Midbrain (tissue), 1 donor: ENCODE data around the gene ARL5A.

Experiments
- DNase-seq: peaks from one replicate; lab custom pipeline; 2025; lab: John Stamatoyannopoulos, UW

The ARL5A gene

DNA sequence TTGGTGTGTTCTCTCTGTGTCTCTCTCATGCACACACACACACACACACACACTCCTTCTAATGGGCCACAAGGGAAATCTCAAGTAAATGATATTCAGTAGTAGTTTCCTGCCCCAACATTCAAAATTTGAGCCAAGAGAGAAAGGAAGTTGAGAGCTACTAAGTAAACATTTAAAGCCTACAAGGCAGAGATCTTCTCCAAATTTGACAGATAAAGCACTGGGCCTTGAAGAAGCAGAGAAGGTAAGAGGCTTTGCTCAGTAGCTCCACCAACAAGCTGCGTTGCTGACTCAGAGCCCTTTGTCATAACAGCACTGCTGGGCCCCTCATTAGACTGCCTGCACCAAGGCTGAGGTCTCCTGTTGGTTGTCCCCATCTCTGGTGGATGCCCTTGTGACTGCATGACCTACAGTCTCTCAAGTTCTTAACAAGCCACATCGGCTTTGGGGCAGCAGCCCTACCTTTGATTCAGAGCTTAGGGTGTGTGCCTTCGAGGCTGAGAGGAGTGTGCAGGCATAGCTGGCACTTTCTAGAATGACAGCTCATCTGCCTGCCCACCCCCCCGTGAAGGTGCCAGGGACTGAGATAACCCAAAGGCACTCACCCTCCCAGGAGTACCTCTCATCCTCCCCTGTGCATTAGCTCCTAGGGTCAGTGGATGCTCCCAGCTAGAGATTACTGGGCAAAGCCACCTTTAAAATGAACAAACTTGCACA is 61.6 kb downstream of the ARL5A start:
- DNase-seq = no peak

DNA sequence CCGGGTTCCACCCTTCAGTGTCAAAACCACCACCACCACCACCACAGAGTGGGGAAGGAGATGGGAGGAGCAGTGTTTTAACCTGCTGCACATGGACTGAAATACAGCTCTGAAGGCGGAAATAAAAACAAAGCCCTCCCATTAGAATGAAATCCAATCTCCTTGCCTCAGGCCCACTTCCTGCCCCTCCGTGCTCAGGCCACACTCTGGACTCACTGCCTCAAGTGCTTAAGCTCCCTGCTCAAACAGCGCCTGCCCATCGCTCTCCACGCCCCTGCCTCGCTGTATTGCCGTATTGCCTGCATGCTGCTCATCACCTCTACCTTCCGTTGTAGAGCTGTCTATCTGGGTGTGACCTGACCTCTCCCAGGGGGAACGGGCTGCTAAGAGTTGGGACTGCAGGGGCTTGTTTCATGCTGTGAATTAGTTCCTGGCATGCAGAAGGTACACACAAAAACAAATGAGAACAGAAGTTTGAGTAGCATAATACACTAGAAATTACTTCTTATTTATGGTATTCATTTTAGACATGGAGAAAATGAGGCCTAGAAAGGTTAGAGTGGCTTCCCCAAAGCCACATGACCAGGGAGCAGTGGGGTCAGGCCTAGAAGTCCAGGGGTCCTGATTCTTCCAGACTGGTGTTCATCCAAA is 62.3 kb downstream of the ARL5A start:
- no peak for DNase-seq

DNA sequence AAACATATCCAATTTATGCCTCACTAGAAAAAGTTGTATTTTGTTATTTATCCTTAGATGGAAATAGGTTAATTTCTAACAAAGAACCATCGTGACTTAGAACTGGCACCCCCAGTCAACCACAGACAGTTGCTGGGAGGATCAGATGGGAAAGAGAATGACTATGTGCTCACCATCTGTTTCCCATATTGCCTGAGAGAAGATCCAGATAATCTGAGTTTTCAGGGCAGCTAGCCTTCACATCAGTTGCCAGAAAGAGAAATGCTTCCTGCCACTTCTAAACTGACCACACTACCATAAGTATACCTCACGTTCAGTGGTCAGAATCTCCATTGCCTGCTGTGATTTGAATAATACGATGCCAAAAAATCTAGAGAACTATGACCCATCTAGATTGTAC is 65.5 kb downstream of the ARL5A start:
- DNase-seq = no peak

DNA sequence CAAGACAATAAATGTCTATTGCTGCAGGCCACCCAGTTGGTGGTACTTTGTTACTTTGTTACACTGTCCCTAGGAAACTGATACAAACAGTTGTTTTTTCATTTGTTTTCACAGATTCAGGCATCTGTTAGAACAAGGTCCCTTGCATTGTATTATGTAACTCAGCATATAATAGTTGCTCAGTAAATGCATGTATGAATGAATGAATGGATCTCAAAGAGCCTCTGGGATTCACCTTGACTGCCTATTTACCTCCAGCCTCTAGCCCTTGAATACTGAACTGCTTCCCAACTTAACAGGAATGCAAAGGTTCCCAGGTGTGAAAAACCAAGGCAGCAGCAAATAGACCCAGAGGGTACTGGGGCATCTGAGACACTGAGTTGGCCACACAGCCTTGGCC is 66.5 kb downstream of the ARL5A start:
- DNase-seq = no peak

DNA sequence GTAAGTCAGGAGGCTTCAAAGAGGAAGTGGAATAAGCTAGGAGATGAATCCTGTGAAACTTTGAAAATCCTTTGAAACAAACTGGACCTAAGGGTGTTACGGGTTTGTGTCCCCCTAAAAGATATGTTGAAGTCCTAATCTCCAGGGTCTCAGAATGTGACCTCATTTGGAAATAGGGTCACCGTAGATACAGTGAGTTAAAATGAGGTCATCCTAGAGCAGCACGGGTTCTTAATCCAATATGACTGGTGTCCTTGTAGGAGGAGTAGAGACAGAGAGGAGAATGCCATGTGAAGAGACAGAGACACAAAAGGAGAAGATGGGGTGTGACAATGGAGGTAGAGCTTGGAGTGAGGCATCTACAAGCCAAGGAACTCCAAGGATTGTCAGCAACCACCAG is 67.0 kb downstream of the ARL5A start:
- no peak for DNase-seq

DNA sequence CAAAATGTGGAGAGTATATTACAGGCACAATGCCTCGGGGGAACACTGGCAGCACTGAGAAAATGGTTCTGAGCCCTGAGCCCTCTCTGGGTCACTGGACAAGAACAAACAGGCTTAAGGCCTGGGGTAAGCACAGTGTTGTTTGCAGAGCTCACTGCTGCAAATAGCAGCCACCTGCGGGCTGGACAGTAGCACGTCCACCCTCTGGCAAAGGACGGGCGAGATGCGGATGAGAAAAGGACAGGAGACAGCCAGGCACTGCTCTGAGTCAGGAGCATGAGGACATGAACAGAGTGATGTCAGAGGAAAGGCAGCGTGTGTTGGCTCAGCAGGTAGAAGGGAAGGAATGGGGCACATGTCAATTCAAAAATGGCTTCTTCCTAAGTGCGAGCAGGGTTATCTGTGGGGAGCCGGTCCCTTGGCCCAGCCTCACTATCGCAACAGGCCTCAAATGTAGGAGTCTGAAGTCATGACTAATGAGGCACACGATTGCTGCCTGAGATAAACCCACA is 68.0 kb downstream of the ARL5A start:
- no peak for DNase-seq

DNA sequence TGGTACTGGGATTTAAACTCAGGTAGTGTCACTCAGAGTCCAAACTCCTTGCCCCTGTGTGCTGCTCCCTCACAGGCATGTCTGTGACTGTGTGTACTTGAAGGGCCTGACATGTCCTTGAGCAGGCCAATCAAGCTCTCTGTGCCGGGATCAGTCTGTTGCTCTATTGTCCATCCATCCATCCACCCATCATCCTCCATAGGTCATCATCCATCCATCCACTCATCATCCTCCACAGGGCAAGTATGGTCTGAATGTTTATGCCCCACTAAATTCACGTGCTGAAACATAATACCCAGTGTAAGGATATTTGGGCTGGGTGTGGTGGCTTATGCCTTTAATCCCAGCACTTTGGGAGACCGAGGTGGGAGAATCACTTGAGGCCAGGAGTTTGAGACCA is 69.5 kb downstream of the ARL5A start:
- DNase-seq = no peak

DNA sequence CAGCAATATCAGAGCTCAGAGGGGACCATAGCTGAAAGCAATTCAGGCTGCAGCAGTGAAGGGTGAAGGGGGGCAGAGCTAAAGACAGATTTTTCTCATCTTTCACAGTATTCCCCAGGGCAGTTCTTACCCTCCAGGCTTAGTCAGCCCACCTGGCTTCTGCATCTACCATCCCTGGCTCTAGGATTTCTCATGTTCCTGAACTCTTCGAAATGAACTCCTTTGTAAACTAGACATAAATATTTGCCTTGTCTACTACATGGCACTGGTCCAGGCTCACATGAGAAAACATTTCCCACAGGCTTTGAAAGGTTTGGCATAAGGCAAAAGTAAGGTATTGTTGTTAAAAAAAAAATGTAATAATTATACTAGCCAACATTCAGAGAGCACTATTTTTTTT is 70.4 kb downstream of the ARL5A start:
- no peak for DNase-seq

DNA sequence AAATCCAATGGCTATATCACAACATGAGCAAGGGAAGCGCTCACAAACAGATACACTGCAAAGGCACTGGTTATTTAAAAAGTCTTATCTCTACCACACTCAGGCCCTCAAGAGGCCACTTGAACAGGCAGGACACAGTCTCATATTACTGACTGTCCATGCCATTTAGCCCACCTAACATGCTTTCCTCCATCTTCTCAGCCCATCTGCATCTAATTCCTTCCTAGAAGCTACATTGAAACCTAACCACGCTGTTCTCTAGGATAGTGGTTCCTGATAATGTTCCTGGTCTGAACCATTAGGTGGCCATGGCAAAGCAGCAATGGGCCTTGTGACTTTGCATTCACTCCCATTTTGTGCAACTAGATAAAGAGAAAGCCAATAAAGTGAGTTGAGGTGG is 71.4 kb downstream of the ARL5A start:
- DNase-seq = no peak

DNA sequence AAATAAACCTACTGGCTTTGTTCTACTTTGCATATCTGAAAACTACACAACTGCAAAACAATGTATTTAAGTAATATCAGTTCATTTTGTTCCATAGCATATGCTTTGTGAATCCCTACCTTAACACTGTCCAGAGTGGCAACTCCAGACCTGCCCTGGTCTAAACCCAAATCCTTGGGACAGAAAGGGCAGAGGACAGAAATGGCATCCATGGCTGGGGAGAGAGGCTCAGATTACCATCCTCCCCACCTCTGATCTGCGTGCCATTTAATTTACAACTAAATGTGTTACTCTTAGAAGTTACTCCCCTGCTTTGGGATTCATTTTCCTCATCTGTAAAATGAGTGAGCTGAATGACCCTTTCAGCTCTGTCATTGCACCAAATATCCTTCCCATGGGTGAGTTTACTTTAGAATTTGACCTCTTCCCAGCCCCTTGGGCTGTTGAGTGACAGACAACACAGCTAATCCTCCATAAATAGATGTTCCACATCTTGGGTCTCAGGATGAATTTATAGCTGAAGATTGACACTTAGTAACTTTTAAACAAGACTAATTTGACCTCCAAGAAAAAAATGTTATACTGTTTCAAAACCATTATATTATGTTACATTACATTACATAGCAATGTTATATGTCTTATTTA is 73.8 kb downstream of the ARL5A start:
- DNase-seq = no peak

DNA sequence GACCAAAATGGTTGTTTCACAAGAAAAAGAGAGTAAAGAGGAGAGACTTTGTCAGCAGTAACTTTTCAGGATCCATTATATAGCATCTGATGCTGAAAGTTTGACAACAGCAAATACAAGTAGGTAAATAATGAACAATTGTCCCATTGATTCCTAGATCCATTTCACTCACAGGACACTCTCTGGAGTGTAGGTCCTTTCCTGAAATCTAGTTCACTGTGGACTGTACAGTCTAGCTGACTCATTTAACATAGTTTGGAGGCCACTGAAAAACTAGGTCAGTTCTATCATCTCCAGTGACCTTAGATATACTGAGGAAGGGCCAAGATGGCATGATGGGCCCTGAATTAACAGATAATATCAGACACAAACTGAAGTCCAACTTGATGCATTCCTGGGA is 74.7 kb downstream of the ARL5A start:
- no peak for DNase-seq
